ENCODE measurements around the gene OVAAL.

OVAAL gene

DNA sequence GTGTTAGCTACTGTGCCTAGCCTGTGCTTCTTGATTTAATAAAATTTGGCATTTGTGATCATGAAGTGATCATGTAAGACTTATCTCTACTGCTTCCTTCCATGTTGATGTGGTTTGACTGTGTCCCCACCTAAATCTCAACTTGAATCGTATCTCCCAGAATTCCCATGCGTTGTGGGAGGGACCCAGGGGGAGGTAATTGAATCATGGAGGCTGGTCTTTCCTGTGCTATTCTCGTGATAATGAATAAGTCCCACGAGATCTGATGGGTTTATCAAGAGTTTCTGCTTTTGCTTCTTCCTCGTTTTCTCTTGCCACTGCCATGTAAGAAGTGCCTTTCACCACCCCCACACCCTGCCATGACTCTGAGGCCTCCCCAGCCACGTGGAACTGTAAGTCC, at the start of gene OVAAL:
TSS of gene OVAAL (plus strand) at position 301 of the 400 bp plus-strand sequence.
- H3K4me3 ChIP-seq: no peak within 1 kb of the TSS
- H3K27me3 ChIP-seq: no peaks in the 10 kb centered on the region
- no peaks in the 10 kb centered on the region for H3K36me3 ChIP-seq
- no peak within 1 kb of the TSS for H3K27ac ChIP-seq
- H3K4me1 ChIP-seq: no peaks in the 10 kb centered on the region
- H3K9me3 ChIP-seq: peaks cover 9% of the 10 kb centered on the region
- no peak within 1 kb of the TSS for H3K4me2 ChIP-seq
- no peak for TF ChIP-seq Cebpa-rat (IDR thresholded peaks at IDR 0.05)
- H4K20me1 ChIP-seq: no peaks in the 10 kb centered on the region
- no peak within 1 kb of the TSS for H3K9ac ChIP-seq

- Histone ChIP-seq H4K20me1 (no peaks in the 10 kb centered on the region), H3K36me3 (no peaks in the 10 kb centered on the region), H3K27me3 (no peaks in the 10 kb centered on the region), H3K4me1 (no peaks in the 10 kb centered on the region), H3K4me2 (no peak overlapping the region), H3K9me3 (peaks cover 14% of the 10 kb centered on the region; the same call in 1 of the 2 replicates), H3K4me3 (no peak overlapping the region), H3K27ac (no peak overlapping the region), H3K9ac (no peak overlapping the region)
- TF ChIP-seq Cebpa-rat (IDR thresholded peaks at IDR 0.05): no peak
Observed at GRCh38 chr1:180510882-180511281, 47.9 kb upstream of the OVAAL start.

DNA sequence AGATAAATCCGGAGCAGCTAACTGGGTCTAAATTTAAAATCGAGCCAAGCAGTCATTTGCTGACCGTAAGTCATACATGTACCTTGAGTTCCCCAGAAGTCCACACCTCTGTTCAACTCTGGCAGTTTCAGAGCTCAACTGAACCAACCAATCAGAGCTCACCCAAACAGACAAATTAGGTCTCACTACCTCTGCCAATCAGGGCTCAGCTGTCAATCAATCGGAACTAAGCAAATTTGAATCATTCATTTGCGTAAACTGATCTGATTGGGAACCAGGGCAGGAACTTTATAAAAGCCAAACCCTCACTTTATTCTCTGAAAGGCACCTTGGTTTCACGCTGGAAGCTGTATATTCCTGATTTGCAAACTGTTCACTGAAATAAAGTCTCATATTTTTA, 45.2 kb upstream of the OVAAL start:
- Histone ChIP-seq H3K36me3 (no peaks in the 10 kb centered on the region), H3K4me3 (no peak overlapping the region), H3K4me2 (no peak overlapping the region), H4K20me1 (no peaks in the 10 kb centered on the region), H3K27ac (no peak overlapping the region), H3K9me3 (peaks cover 11% of the 10 kb centered on the region; the same call in 1 of the 2 replicates), H3K9ac (no peak overlapping the region), H3K4me1 (no peaks in the 10 kb centered on the region), H3K27me3 (no peaks in the 10 kb centered on the region)
- TF ChIP-seq Cebpa-rat (IDR thresholded peaks at IDR 0.05): no peak

GRCh38 chr1:180515364-180515763, 43.4 kb upstream of the OVAAL start:
- Histone ChIP-seq H3K27me3 (no peaks in the 10 kb centered on the region), H3K9me3 (no peaks in the 10 kb centered on the region), H3K27ac (no peak overlapping the region), H3K4me1 (no peaks in the 10 kb centered on the region), H3K9ac (no peak overlapping the region), H3K36me3 (no peaks in the 10 kb centered on the region), H3K4me2 (no peak overlapping the region), H3K4me3 (no peak overlapping the region), H4K20me1 (no peaks in the 10 kb centered on the region)
- no peak for TF ChIP-seq Cebpa-rat (IDR thresholded peaks at IDR 0.05)

DNA sequence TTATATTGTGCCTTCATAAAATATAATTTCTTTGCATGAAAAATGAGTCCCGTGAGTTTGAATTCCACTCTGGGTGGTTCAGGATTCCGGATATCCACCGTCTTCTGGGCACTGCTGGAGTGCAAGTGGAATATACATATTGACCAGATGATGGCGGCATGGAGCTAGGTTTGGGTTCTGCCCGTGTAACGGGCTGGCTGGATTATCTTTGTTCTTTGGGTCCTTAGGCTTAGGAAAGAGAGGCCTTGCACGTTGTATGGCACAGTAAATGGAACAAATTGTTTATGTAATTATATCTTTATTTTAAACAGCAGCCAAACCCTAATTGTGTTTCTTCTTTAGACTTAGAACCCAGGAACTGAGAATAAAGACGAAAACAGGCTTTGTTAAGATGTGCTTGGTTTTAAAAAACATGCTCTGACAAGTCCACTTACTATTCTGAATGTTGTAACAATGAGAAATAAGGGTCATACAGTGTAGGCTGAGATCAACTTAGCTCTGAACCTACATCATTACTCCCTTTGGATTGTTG, 42.8 kb upstream of the OVAAL start:
- no peak overlapping the region for H3K27ac ChIP-seq

DNA sequence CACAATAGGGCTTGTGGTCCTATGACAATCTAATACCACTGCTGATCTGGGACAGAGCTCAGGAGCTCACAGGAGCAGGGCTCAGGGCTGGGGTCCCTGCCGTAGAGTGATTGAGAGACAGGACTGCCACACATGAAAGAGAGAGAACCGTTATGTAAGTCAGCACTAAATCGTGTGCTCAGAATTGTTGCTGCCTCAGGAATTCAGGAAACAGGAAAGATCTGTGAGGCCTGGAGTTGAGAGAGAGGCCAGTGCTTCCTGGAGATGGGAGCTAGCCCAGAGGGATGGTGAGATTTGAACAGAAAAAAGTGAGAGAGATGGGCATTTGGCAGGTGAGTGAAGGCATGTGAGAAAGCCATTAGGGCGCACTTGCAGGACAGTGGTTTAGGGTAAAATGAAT, 38.9 kb upstream of the OVAAL start:
- no peaks in the 10 kb centered on the region for H4K20me1 ChIP-seq
- H3K4me1 ChIP-seq: no peaks in the 10 kb centered on the region; the same call in 1 of the 2 replicates
- no peak overlapping the region for H3K4me2 ChIP-seq
- no peaks in the 10 kb centered on the region for H3K27me3 ChIP-seq
- TF ChIP-seq Cebpa-rat (IDR thresholded peaks at IDR 0.05): no peak
- no peaks in the 10 kb centered on the region for H3K36me3 ChIP-seq
- no peak overlapping the region for H3K9ac ChIP-seq
- no peak overlapping the region for H3K4me3 ChIP-seq
- no peaks in the 10 kb centered on the region for H3K9me3 ChIP-seq
- no peak overlapping the region for H3K27ac ChIP-seq

More for the DNA sequence above, 42.8 kb upstream of the OVAAL start:
- Histone ChIP-seq H3K36me3 (no peaks in the 10 kb centered on the region), H3K4me3 (no peak overlapping the region), H3K27me3 (no peaks in the 10 kb centered on the region), H4K20me1 (no peaks in the 10 kb centered on the region), H3K9me3 (no peaks in the 10 kb centered on the region), H3K9ac (no peak overlapping the region), H3K4me2 (no peak overlapping the region), H3K4me1 (no peaks in the 10 kb centered on the region)
- TF ChIP-seq Cebpa-rat (IDR thresholded peaks at IDR 0.05): no peak

GRCh38 chr1:180521474-180522212, 37.1 kb upstream of the OVAAL start:
- Histone ChIP-seq H3K4me1 (peaks cover 8% of the 10 kb centered on the region; the same call in 1 of the 2 replicates), H3K4me2 (no peak overlapping the region), H3K36me3 (no peaks in the 10 kb centered on the region), H4K20me1 (no peaks in the 10 kb centered on the region), H3K27ac (no peak overlapping the region), H3K9me3 (no peaks in the 10 kb centered on the region), H3K4me3 (no peak overlapping the region), H3K9ac (no peak overlapping the region), H3K27me3 (no peaks in the 10 kb centered on the region)
- TF ChIP-seq Cebpa-rat (IDR thresholded peaks at IDR 0.05): no peak

DNA sequence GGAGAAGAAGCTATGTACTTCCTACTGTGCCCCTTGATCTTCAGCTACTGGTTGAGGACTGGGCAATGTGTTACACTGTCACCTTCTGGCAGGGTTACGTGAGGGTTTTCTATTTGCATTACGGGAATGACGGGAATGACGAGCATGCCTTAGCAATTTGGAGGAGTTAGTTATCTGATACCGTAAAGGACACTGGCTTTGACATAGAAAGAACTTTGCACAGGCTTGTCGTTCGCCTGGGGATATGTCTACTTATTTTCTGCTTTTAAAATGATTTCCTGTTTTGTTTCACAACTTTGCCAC, 36.6 kb upstream of the OVAAL start:
- H3K27ac ChIP-seq: no peak overlapping the region
- no peak overlapping the region for H3K4me3 ChIP-seq
- H3K4me2 ChIP-seq: no peak overlapping the region
- H3K27me3 ChIP-seq: no peaks in the 10 kb centered on the region
- no peak overlapping the region for H3K9ac ChIP-seq
- no peaks in the 10 kb centered on the region for H3K9me3 ChIP-seq
- no peaks in the 10 kb centered on the region for H4K20me1 ChIP-seq
- H3K36me3 ChIP-seq: no peaks in the 10 kb centered on the region
- TF ChIP-seq Cebpa-rat (IDR thresholded peaks at IDR 0.05): no peak
- H3K4me1 ChIP-seq: peaks cover 8% of the 10 kb centered on the region; the same call in 1 of the 2 replicates

DNA sequence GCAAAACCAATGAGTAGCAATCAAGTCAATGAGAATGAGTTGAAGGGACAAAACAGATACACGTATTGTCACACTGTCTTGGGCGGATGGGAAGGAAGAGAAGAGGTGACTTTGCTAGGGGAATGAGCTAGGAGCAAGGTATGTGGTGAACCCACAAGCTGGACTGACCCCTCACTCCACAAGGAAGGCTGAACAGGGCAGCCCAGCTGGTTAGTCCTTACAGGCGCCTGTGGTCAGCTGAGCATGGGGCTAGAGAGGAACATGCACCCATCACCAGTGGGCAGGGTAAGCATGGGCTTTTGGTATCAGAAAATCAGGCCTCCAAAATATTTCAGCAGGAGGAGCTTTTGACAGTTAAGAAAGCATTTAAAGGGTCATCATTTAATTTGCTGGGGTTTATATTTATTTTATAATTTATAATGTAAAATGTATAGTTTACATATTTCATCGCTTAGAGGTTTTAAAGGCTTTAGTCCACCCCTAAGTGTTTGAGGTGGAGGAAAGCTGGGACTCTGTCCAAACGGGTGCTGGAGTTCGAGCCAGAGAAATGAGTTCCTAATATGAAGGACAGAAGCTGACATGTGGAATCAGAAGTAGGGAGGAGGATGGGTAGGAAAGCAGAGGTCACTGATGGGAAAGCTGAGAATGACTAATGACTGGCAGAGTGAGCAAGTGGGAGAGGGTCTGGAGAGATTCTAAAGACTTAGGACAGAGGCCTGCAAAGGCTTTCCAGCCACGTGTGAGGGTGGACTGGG, 34.4 kb upstream of the OVAAL start:
- Histone ChIP-seq H3K27ac (no peak overlapping the region), H3K4me3 (no peak overlapping the region), H3K4me2 (no peak overlapping the region)

More for the DNA sequence above, 34.4 kb upstream of the OVAAL start:
- Histone ChIP-seq H4K20me1 (no peaks in the 10 kb centered on the region), H3K9me3 (no peaks in the 10 kb centered on the region), H3K27me3 (no peaks in the 10 kb centered on the region), H3K9ac (no peak overlapping the region), H3K4me1 (peaks cover 8% of the 10 kb centered on the region; the same call in 1 of the 2 replicates), H3K36me3 (no peaks in the 10 kb centered on the region)
- TF ChIP-seq Cebpa-rat (IDR thresholded peaks at IDR 0.05): no peak
